Ovary (tissue), 9 donors: ENCODE measurements around the gene PIWIL4. TPM values are rescaled to one million over a fixed set of nuclear protein-coding genes. Genes with fewer than 3 reads are reported as not detected.

Source experiments
- DNase-seq, 5 donors: peaks; one replicate each; pipeline ENCODE4 v3.0.0-alpha.2; 2019 to 2020
- H3K27ac ChIP-seq, 2 donors: fragments of 200-600 bp; one replicate each; pipeline versions ENCODE4 v1.5.1 to v1.8.0; 2019 to 2022
- H3K27me3 ChIP-seq: fragments of 200-600 bp; one replicate; pipeline ENCODE4 v1.8.0; 2022
- H3K36me3 ChIP-seq: fragments of 200-600 bp; sonication (generic); one replicate; pipeline ENCODE4 v1.5.1; 2019
- H3K4me1 ChIP-seq: one replicate; pipeline ENCODE4 v1.8.1; 2013; ENCODE audit warnings: mild to moderate bottlenecking, moderate library complexity; ENCODE audit not compliant: insufficient read depth
- H3K4me3 ChIP-seq: fragments of 200-600 bp; sonication (generic); one replicate; pipeline ENCODE4 v1.5.1; 2017
- H3K9me3 ChIP-seq, 2 donors: fragments of 200-600 bp in 1 of 2; sonication (generic) in 1 of 2; one replicate each; pipeline versions ENCODE4 v1.5.1 to v1.8.1; 2013 to 2019; ENCODE audit warnings: mild to moderate bottlenecking in 1 of 2, moderate library complexity in 1 of 2
- EP300 ChIP-seq: sonication (generic); formaldehyde crosslinking; IDR thresholded peaks from one replicate; pipeline ENCODE4 v1.6.1; 2017; ENCODE audit warnings: antibody characterized with exemption
- POLR2A ChIP-seq: fragments of 450-650 bp; IDR thresholded peaks from one replicate; pipeline ENCODE4 v1.6.1; 2017; ENCODE audit warnings: antibody characterized with exemption, mild to moderate bottlenecking, moderate library complexity
- WGBS, 3 donors: extraction: QIAGEN DNeasy Blood & Tissue Kit in 1 of 3; methylation state at CpG; one replicate each; pipeline versions ENCODE4 v1.1.5 to v1.1.7; 2013 to 2017; 5-methylcytosine and 5-hydroxymethylcytosine counted together
- intact Hi-C, 4 donors: fragments of 100-400 bp; cut with DNase I; formaldehyde crosslinking; loops; one replicate each; pipeline versions ENCODE4 v1.11.0 to v1.15.1; 2022 to 2023
- polyA plus RNA-seq, 2 donors: library from polyadenylated mRNA; stranded (reverse); fragments of 200-250 nt in 1 of 2; fragments of 350-450 nt in 1 of 2; fragmentation: Illumina TruSeq in 1 of 2; extraction: RNeasy Lipid Tissue Mini Kit (QIAGEN cat#74804) in 1 of 2; gene quantifications; one replicate each; pipeline ENCODE4 v1.2.3, GENCODE V29; 2013 to 2014
- total RNA-seq, 7 donors: library from RNA; depleted of rRNA in 2 of 7; stranded (reverse); fragments of >200 nt in 2 of 7; fragmentation: NEBNext Ultra II Directional in 3 of 7; extraction: Animal tissue kit (Norgen Biotek cat#: 25700) in 3 of 7; gene quantifications; one replicate each; pipeline versions ENCODE4 v1.1.0 to v1.2.4, GENCODE V29; 2016 to 2023
- TF ChIP-seq, protein P1 (sequence below), 3 donors: fragments of 450-650 bp in 2 of 3; fragments of 200-600 bp in 1 of 3; IDR thresholded peaks; one replicate each; pipeline versions ENCODE4 v1.5.1 to v1.8.0; 2016 to 2022; ENCODE audit warnings: antibody characterized with exemption in 3 of 3, mild to moderate bottlenecking in 1 of 3
- donor health status: DM: no; HTN: no; CAD: no; lungs with moderate emphysema.
- donor health status: DM: no; HTN: no; CAD: no.
- donor health status: Bipolar disorder and iron deficiency.
- donor health status: DM: yes; HTN: yes; CAD: no.
- donor health status: DM: no; HTN: no; CAD: no.
- donor health status: DM: yes; HTN: yes; CAD: no.

Gene PIWIL4
- total and polyA plus RNA-seq, 9 donors = 1.9 to 4.6 (median 3.6) TPM

DNA sequence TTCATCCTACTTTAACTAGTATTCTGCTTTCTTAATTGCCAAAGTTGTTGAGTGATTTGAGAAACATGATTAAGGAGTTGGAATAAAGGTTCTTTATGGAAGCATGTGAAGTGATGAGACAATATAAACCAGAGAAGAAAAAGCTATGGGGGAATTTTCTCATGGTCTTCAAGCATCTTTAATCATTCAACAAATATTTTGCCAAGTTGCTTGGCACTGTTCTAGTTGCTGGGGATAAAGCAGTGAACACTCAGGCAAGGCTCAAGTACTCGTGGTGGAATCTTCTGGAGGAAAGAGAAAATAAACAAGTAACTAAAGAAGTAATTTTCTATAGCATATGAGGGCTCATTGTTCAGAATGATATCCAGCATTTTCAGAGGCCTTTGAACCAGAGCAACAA lies 9.2 kb upstream of the PIWIL4 start:
- Histone ChIP-seq H3K27me3 (no peaks in the 10 kb centered on the region), H3K4me3 (no peak overlapping the region), H3K27ac (no peak overlapping the region), H3K36me3 (no peaks in the 10 kb centered on the region), H3K9me3 (no peaks in the 10 kb centered on the region), H3K4me1 (no peaks in the 10 kb centered on the region)
- no peak for DNase-seq
- intact Hi-C loops = no loop called here
- TF ChIP-seq, protein P1, sequence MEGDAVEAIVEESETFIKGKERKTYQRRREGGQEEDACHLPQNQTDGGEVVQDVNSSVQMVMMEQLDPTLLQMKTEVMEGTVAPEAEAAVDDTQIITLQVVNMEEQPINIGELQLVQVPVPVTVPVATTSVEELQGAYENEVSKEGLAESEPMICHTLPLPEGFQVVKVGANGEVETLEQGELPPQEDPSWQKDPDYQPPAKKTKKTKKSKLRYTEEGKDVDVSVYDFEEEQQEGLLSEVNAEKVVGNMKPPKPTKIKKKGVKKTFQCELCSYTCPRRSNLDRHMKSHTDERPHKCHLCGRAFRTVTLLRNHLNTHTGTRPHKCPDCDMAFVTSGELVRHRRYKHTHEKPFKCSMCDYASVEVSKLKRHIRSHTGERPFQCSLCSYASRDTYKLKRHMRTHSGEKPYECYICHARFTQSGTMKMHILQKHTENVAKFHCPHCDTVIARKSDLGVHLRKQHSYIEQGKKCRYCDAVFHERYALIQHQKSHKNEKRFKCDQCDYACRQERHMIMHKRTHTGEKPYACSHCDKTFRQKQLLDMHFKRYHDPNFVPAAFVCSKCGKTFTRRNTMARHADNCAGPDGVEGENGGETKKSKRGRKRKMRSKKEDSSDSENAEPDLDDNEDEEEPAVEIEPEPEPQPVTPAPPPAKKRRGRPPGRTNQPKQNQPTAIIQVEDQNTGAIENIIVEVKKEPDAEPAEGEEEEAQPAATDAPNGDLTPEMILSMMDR (IDR thresholded peaks at IDR 0.05) = no peak
- no peak for TF ChIP-seq POLR2A
- TF ChIP-seq EP300 = no peak
- WGBS, 3 donors = 14 to 28% (median 23%) methylated on average over 1 of the region's 1 CpG

DNA sequence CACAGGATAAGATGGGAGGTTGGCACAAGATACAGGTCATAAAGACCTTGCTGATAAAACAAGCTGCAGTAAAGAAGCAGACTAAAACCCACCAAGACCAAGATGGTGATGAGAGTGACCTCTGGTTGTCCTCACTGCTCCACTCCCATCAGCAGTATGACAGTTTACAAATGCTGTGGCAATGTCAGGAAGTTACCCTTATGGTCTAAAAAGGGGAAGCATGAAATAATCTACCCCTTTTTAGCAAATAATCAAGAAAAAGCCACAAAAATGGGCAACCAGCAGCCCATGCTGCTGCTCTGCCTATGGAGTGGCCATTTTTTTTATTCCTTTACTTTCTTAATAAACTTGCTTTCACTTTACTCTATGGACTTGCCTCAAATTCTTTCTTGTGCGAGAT lies 8.7 kb upstream of the PIWIL4 start:
- Histone ChIP-seq H3K27ac (no peak overlapping the region), H3K4me3 (no peak overlapping the region), H3K9me3 (no peaks in the 10 kb centered on the region), H3K27me3 (no peaks in the 10 kb centered on the region), H3K4me1 (no peaks in the 10 kb centered on the region), H3K36me3 (no peaks in the 10 kb centered on the region)
- 93 to 100% (median 95%) methylated on average over 1 of the region's 1 CpG for WGBS, 3 donors
- intact Hi-C loops = no loop called here
- TF ChIP-seq, protein P1 (IDR thresholded peaks at IDR 0.05) = no peak
- TF ChIP-seq EP300 (no peak), POLR2A (no peak)
- DNase-seq = no peak

DNA sequence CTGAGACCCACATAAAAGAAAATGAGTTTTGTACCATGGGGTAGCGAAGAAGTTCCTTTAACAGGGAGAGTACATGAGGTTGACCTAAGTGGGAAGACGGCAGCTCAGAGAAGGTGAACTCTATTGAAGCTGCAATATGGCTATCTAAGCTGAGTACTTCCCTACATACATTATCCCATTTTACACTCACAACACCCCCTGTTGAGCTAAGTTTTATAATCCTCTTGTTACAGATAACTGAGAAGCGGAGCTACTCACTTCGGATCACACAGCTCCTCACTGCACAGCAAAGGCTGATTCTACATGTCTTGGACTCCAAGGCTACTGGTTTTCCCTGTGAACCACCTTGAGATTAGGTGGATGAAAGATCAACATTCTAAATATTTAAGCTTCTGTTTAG lies 8.2 kb upstream of the PIWIL4 start:
- no peak overlapping the region for H3K27ac ChIP-seq
- H3K27me3 ChIP-seq = no peaks in the 10 kb centered on the region
- TF ChIP-seq POLR2A (no peak), EP300 (no peak)
- TF ChIP-seq, protein P1 (IDR thresholded peaks at IDR 0.05) = no peak
- intact Hi-C loops = no loop called here
- no peak for DNase-seq
- no peak overlapping the region for H3K4me3 ChIP-seq
- WGBS, 3 donors = 96 to 98% (median 97%) methylated on average over 4 of the region's 4 CpGs
- H3K9me3 ChIP-seq = no peaks in the 10 kb centered on the region
- no peaks in the 10 kb centered on the region for H3K4me1 ChIP-seq
- no peaks in the 10 kb centered on the region for H3K36me3 ChIP-seq

DNA sequence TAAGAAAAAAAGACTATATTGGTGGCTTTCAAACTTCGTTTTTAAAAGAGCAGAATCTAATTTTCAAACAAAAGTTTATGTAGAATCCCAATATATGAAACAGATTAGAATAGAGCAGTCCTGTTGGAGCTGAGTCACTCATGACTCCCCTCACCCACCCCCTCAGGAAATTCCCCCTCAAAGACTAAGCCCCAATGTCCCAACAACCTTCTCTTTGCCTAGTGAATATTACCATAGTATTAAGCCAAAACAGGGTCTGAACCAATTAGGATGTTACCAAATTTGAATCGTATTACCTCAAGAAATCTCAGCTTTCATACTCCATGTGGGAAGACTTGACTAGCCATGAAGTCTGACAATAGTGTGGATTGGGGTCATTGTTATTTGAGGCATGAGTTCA lies 7.8 kb upstream of the PIWIL4 start:
- no peak for DNase-seq
- no peak overlapping the region for H3K4me3 ChIP-seq
- H3K27ac ChIP-seq = no peak overlapping the region
- no peaks in the 10 kb centered on the region for H3K36me3 ChIP-seq
- no peaks in the 10 kb centered on the region for H3K27me3 ChIP-seq
- H3K4me1 ChIP-seq = no peaks in the 10 kb centered on the region
- WGBS, 3 donors = 92 to 98% (median 95%) methylated on average over 2 of the region's 2 CpGs
- no peaks in the 10 kb centered on the region for H3K9me3 ChIP-seq
- intact Hi-C loops = no loop called here
- TF ChIP-seq EP300 (no peak), POLR2A (no peak)
- TF ChIP-seq, protein P1 (IDR thresholded peaks at IDR 0.05) = no peak

DNA sequence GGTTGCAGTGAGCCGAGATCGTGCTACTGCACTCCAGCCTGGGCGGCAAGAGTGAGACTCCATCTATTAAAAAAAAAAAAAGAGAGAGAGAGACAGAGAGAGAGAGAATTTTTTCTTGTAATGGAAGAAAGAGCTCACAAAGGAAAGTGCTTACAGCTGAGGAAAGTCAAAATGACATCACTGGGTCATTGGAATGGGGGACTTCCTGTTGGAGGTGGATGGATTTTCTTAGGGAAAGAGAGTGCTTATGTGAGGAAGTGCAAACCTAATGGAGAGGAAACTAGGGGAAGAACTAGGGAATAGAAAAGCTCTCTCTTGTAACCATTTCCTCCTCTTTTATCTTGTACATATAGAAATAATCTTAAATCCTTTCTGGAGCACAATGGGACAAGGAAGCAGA lies 6.3 kb upstream of the PIWIL4 start:
- no peak for DNase-seq
- intact Hi-C loops = no loop called here
- Histone ChIP-seq H3K9me3 (no peaks in the 10 kb centered on the region), H3K4me1 (no peaks in the 10 kb centered on the region), H3K36me3 (no peaks in the 10 kb centered on the region), H3K27ac (no peak overlapping the region), H3K4me3 (no peak overlapping the region), H3K27me3 (no peaks in the 10 kb centered on the region)
- TF ChIP-seq POLR2A = no peak
- no peak for TF ChIP-seq EP300
- TF ChIP-seq, protein P1 (IDR thresholded peaks at IDR 0.05) = no peak
- 95 to 99% (median 99%) methylated on average over 3 of the region's 3 CpGs for WGBS, 3 donors
